NCI-H146 (cell line): Measurements from ENCODE around the gene GAREM2.

Source experiments
- DNase-seq: peaks from one replicate; lab custom pipeline; 2025; lab: John Stamatoyannopoulos, UW

The GAREM2 gene

GRCh38 chr2:26237868-26238267 is 65.0 kb downstream of the GAREM2 start:
- no peak for DNase-seq

- DNase-seq: no peak
Observed at GRCh38 chr2:26238311-26238958, 65.5 kb downstream of the GAREM2 start.
